IPS-11a (cell line): Measurements from ENCODE around the gene MOSPD2.

ENCODE experiments used
- H3K4me3 ChIP-seq: one replicate; pipeline ENCODE4 v1.5.1; 2013; ENCODE audit warnings: low read depth, low read length, control low read depth

Gene MOSPD2

GRCh38 chrX:14913241-14913640 lies 40.0 kb downstream of the MOSPD2 start:
- no peak overlapping the region for H3K4me3 ChIP-seq

- H3K4me3 ChIP-seq: no peak overlapping the region
Measured at GRCh38 chrX:14915596-14915995, 42.4 kb downstream of the MOSPD2 start.

- no peak overlapping the region for H3K4me3 ChIP-seq
Measured at GRCh38 chrX:14916017-14916674, 42.9 kb downstream of the MOSPD2 start.

- H3K4me3 ChIP-seq: no peak overlapping the region
Measured at GRCh38 chrX:14919407-14919806, 46.2 kb downstream of the MOSPD2 start.

GRCh38 chrX:14920196-14920595 lies 47.0 kb downstream of the MOSPD2 start:
- H3K4me3 ChIP-seq: no peak overlapping the region

GRCh38 chrX:14922437-14922836 lies 49.2 kb downstream of the MOSPD2 start:
- H3K4me3 ChIP-seq: no peak overlapping the region

- no peak overlapping the region for H3K4me3 ChIP-seq
Measured at GRCh38 chrX:14923761-14924160, 50.5 kb downstream of the MOSPD2 start.

GRCh38 chrX:14926471-14926870 lies 53.2 kb downstream of the MOSPD2 start:
- no peak overlapping the region for H3K4me3 ChIP-seq

GRCh38 chrX:14927401-14927800 lies 54.2 kb downstream of the MOSPD2 start:
- H3K4me3 ChIP-seq: no peak overlapping the region

- no peak overlapping the region for H3K4me3 ChIP-seq
Measured at GRCh38 chrX:14930663-14931062, 57.4 kb downstream of the MOSPD2 start.

- H3K4me3 ChIP-seq: no peak overlapping the region
Measured at GRCh38 chrX:14932136-14932535, 58.9 kb downstream of the MOSPD2 start.

- no peak overlapping the region for H3K4me3 ChIP-seq
Measured at GRCh38 chrX:14934423-14934822, 61.2 kb downstream of the MOSPD2 start.

- no peak overlapping the region for H3K4me3 ChIP-seq
Measured at GRCh38 chrX:14936561-14936960, 63.3 kb downstream of the MOSPD2 start.

- no peak overlapping the region for H3K4me3 ChIP-seq
Measured at GRCh38 chrX:14939644-14940043, 66.4 kb downstream of the MOSPD2 start.

- no peak overlapping the region for H3K4me3 ChIP-seq
Measured at GRCh38 chrX:14941301-14941700, 68.1 kb downstream of the MOSPD2 start.

GRCh38 chrX:14942341-14942740 lies 69.1 kb downstream of the MOSPD2 start:
- no peak overlapping the region for H3K4me3 ChIP-seq

GRCh38 chrX:14943962-14944361 lies 70.7 kb downstream of the MOSPD2 start:
- no peak overlapping the region for H3K4me3 ChIP-seq

- no peak overlapping the region for H3K4me3 ChIP-seq
Measured at GRCh38 chrX:14946606-14947155, 73.5 kb downstream of the MOSPD2 start.

- H3K4me3 ChIP-seq: no peak overlapping the region
Measured at GRCh38 chrX:14948691-14949090, 75.5 kb downstream of the MOSPD2 start.

- no peak overlapping the region for H3K4me3 ChIP-seq
Measured at GRCh38 chrX:14956813-14957582, 83.8 kb downstream of the MOSPD2 start.

GRCh38 chrX:14963447-14964236 lies 90.4 kb downstream of the MOSPD2 start:
- H3K4me3 ChIP-seq: no peak overlapping the region
